GM12801 (cell line): ENCODE data around the gene SPPL2C.

Experiments used
- CTCF ChIP-seq: IDR thresholded peaks from one replicate; pipeline ENCODE4 v1.5.1; 2011; ENCODE audit warnings: control low read depth; ENCODE audit not compliant: insufficient read length; ENCODE audit errors: extremely low read depth

SPPL2C gene

GRCh38 chr17:45871718-45872117, 27.0 kb downstream of the SPPL2C start:
- no peak for TF ChIP-seq CTCF

GRCh38 chr17:45873728-45874127, 29.0 kb downstream of the SPPL2C start:
- no peak for TF ChIP-seq CTCF

GRCh38 chr17:45874151-45874550, 29.5 kb downstream of the SPPL2C start:
- TF ChIP-seq CTCF, result no peak

GRCh38 chr17:45876539-45876938, 31.9 kb downstream of the SPPL2C start:
- no peak for TF ChIP-seq CTCF

- no peak for TF ChIP-seq CTCF
These were observed 32.8 kb downstream of the SPPL2C start for GRCh38 chr17:45877467-45877866.

- no peak for TF ChIP-seq CTCF
These were observed 38.4 kb downstream of the SPPL2C start for GRCh38 chr17:45883063-45883462.

- TF ChIP-seq CTCF, result no peak
These were observed 42.2 kb downstream of the SPPL2C start for GRCh38 chr17:45886852-45887251.

GRCh38 chr17:45888392-45888791, 43.7 kb downstream of the SPPL2C start:
- TF ChIP-seq CTCF, result no peak
